WTC11 (cell line): ENCODE results near the gene ETV6.

Source experiments
- CTCF ChIP-seq: fragments of 200-600 bp; IDR thresholded peaks from 2 replicates; pipeline ENCODE4 v1.8.0; 2022; ENCODE audit warnings: antibody characterized with exemption
- E2F1 ChIP-seq: sonication (generic); formaldehyde crosslinking; IDR thresholded peaks from 2 replicates; pipeline ENCODE4 v1.8.0; 2022; ENCODE audit warnings: mild to moderate bottlenecking, missing genetic modification reagents

GRCh38 chr12:11819643-11820042 is 170.2 kb downstream of the ETV6 start:
- no peak for TF ChIP-seq E2F1 (CRISPR knock-in tag)
- TF ChIP-seq CTCF: no peak
